Cerebellar nuclear complex (tissue), 1 donor: ENCODE results near the gene NDST3.
"Not testable (repeated sequence)": the region's sequence is repeated elsewhere in the genome, so short reads cannot be mapped to it uniquely, and the experiment has no call there.

Source experiments
- DNase-seq, 2 experiments: peaks; one replicate each; lab custom pipeline; 2025; lab: John Stamatoyannopoulos, UW

NDST3 gene

DNA sequence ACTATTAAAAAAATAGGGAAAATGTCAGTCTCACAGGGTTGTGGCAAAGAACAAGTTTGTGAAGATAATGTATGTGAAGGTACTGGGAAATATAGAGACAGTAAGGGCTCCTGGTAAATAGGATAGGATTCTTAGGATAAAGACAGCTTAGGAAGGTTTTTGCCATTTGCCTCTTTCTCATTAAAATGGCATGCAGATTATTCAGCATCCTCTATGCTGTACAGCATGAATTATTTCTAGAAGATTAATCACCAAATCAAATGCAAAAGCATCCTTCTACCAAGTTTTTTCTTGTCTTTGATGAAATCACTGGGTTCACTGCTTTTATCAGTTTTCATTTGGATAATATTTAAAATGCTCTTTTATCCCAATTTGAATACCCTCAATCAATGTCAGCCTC lies 142.8 kb downstream of the NDST3 start:
- DNase-seq: no peak

- DNase-seq: no peak
Measured at GRCh38 chr4:118180776-118181175, 146.5 kb downstream of the NDST3 start.

DNA sequence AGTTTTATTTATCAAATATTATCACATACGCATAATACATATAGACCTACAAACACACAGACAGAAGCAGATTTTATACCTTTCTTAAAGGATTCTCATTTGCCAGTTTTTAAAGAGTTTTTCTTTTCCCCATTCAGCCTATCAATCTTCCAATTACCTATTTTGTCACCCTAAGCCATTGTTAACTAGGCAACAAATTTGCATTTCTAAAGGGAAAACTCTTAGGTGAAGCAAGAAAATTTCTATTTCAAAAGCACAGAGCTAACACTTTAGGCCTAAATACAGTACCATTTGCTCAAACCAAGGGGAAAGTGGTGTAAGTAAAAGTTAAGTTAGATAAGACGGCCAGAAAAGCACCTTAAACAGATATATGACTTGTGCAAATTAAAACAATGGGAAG lies 156.6 kb downstream of the NDST3 start:
- no peak for DNase-seq

GRCh38 chr4:118193421-118193820 lies 159.1 kb downstream of the NDST3 start:
- DNase-seq: no peak

DNA sequence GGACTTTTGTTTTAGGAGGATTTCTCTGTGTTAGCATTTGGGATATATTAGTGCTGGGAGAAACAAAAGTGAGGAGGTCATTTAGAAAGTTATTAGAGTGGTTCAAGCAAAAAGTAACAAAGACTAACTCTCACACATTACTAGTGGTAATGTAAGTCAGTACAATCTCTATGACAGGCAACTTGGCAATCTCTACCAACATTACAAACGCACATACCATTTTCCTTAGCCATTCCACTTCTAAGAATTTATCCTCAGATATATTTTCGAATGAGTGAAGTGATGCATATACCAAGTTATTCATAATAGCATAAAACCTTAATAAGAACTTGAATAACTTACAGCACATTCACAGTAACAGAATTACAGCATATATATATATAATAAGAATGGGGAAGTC lies 172.3 kb downstream of the NDST3 start:
- no peak for DNase-seq

DNA sequence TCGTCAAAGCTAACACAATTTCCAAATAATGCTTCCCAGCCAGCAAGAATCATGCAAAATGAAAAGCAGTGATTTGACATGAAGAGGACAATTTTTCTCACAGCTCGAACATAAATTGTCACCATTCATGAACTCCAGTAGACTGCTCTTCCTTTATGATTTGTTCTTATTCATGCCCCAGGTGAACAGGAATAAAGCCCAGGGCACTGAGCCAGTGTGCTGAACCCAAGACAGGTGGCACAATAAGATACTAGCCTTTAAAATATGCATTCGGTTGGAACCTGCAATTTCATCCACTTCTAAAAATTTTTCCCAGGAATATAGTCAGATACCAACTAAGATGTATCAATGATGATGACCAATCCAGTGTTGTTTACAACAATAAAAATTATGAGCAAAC lies 178.8 kb downstream of the NDST3 start:
- DNase-seq: no peak

GRCh38 chr4:118215826-118216225 lies 181.5 kb downstream of the NDST3 start:
- no peak for DNase-seq

GRCh38 chr4:118221227-118221800 lies 187.0 kb downstream of the NDST3 start:
- no peak for DNase-seq

DNA sequence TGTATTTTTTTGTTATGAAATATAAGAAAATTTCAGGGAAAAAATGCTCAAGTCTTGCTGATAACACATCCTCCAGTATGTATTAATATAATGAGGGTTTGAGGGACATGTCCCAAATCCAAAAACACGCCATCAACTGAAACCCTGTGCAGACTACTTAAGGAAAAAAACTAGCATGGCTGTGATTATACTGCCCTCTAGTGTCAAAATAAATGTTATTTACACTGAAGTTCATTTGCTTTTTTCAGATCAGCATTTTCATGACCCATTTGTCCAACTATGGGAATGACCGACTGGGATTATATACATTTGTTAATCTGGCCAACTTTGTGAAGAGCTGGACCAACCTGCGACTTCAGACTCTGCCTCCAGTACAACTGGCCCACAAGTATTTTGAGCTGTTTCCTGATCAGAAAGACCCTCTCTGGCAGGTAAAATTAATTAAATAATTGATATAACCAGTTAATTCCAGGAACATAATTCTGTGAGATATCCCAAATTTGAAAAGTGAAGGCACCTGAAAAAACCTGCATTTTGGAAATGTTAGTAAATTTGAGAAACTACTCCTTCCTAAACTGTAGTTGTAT lies 190.1 kb downstream of the NDST3 start:
- DNase-seq: peak in 1 of 2 experiments; percentile 25

- DNase-seq: no peak
Measured at GRCh38 chr4:118225511-118225910, 191.2 kb downstream of the NDST3 start.

GRCh38 chr4:118226311-118227010 lies 192.2 kb downstream of the NDST3 start:
- no peak for DNase-seq

GRCh38 chr4:118235566-118236120 lies 201.4 kb downstream of the NDST3 start:
- no peak for DNase-seq

GRCh38 chr4:118237531-118237930 lies 203.2 kb downstream of the NDST3 start:
- DNase-seq: no peak

DNA sequence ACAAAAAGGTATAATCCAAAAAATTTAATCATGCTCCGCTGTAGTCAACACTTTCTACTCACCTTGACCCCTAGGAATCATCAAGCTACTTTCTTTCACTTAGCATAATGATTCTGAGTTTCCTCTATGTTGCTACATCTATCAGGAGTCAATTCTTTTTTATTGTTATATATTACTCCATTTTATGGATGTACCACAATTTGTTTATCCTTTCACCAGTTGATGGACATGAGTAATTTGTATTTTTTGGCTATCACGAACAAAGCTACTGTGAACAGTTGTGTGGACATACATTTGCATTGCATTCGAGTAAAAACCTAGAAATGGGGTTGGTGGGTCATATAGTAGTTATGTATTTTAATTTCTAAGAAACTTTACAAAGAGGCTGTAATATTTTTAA lies 215.6 kb downstream of the NDST3 start:
- no peak for DNase-seq

- no peak for DNase-seq
Measured at GRCh38 chr4:118254368-118254767, 220.1 kb downstream of the NDST3 start.

DNA sequence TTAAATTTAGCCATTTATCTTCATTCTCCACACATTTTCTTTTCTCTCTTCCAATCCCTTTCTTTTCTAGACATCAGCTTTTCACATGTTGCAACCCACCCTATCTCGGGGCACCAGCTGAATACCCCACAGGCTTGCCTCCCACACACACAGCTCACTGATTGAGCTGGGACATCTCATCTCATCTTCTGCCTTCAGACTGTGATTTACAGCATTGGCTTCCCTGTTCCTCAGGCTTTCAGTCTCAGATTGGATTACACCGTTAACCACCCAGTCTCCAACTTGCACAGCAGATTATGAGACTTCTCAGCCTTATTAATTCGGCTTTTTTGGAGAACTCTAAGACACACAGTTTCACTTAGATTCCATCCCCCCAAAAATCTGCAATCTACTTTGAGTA lies 224.8 kb downstream of the NDST3 start:
- DNase-seq: no peak

- DNase-seq: no peak
Measured at GRCh38 chr4:118260309-118260708, 226.0 kb downstream of the NDST3 start.

DNA sequence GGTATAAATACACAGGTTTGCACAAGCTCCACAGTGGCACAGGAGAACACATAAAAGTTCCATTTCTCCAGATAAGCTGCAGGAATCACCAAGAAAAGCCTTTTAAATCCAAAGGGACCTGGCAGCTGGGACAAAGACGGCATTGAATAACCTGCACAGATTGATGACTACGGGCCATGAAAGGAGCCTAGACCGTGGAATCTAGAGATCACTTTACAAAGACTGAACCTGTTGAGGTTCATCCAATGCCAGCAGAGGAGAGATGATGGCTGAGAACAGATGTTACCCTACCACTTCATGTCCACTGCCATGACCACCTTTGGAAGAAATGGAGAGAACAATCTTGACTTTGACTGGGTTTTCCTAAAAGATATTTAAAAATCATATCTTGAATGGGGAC lies 229.8 kb downstream of the NDST3 start:
- no peak for DNase-seq

DNA sequence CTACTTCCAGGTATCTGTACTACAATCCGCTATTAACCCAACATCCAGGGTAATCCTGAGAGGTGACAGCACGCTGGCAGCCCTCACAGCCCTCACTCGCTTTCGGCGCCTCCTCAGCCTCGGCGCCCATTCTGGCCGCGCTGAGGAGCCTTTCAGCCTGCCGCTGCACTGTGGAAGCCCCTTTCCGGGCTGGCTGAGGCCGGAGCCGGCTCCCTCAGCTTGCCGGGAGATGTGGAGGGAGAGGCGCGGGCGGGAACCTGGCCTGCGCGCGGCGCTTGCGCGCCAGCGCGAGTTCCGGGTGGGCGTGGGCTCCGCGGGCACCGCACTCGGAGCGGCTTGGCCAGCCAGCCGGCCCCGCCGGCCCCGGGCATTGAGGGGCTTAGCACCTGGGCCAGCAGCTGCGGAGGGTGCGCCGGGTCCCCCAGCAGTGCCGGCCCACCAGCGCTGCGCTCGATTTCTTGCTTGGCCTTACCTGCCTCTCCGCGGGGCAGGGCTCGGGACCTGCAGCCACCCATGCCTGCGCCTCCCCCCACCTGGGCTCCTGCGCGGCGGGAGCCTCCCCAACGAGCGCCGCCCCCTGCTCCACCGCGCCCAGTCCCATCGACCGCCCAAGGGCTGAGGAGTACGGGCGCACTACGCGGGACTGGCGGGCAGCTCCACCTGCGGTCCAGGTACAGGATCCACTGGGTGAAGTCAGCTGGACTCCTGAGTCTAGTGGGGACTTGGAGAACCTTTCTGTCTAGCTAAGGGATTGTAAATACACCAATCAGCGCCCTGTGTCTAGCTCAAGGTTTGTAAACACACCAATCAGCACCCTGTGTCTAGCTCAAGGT lies 231.2 kb downstream of the NDST3 start:
- DNase-seq: no peak

- DNase-seq: not testable (repeated sequence)
Measured at GRCh38 chr4:118266145-118266496, 231.8 kb downstream of the NDST3 start.

DNA sequence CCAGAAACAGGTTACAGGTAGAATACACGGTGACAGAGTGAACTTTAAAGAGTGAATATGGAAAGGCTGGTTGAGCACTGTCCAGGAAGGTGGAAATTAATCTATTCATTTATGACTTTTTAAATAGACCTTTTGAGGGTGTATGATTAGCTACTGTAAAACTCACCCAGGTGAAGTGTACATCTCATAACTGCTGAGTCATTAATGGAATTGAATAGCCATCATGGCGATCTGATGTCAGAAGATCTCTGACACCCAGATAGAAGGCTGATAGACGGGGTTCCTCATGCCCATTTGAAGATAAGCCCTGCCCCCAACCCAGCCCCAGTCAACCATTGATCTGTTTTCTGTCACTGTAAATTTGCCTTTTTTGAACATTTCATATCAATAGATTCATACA lies 234.5 kb downstream of the NDST3 start:
- DNase-seq: no peak

GRCh38 chr4:118270492-118270891 lies 236.2 kb downstream of the NDST3 start:
- DNase-seq: no peak

DNA sequence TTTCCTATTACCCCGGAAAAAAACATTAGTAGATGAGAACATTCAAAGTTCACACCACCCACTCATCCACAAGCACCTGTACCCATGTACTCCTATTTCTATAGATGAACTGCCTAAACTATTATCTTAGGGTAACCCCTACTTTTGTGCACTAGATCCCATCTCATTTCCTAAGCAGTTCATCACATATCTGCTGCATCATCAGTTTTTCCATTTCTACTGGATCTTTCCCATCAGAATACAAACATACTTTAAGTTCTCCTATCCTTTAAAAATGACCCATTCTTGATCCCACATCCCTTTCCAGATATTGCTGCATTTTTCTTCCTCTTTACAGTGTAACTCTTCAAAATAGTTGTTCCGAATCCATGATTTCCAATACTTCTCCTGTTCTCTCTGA lies 237.5 kb downstream of the NDST3 start:
- no peak for DNase-seq
